GM12878 (cell line): ENCODE data around the gene NPM3. TPM values are rescaled to one million over a fixed set of nuclear protein-coding genes. Genes with fewer than 3 reads are reported as not detected.
A peak's percentile ranks its signal among the peaks of the same experiment; 100 is the strongest.

Source experiments
- ATAC-seq: fragments of 200-7000 bp; cut with Tn5 transposase; 3 replicates; pipeline ENCODE4 v1.9.1; 2020; ENCODE audit warnings: mild to moderate bottlenecking, moderate library complexity
- BruUV-seq: library from RNA; stranded (reverse); fragments of 400-500 nt; replicated peaks from 2 replicates; lab custom pipeline; 2021; lab: Mats Ljungman, UMichigan
- CTCF ChIA-PET: fragments of 300-600 bp; sonication (Branson Sonifier 250); formaldehyde crosslinking; extraction: SDS; loops from one replicate; lab custom pipeline; 2021; ENCODE audit warnings: inconsistent platforms; lab: Yijun Ruan, JAX
- POLR2A ChIA-PET: fragments of 350-600 bp; formaldehyde crosslinking; extraction: SDS; loops from one replicate; lab custom pipeline; 2021; ENCODE audit warnings: inconsistent platforms; lab: Charles Lee
- RAD21 ChIA-PET: fragments of 300-600 bp; sonication (Branson Sonifier 250); formaldehyde crosslinking; loops from one replicate; lab custom pipeline; 2023; ENCODE audit warnings: antibody characterized with exemption; ENCODE audit not compliant: unreplicated experiment; lab: Charles Lee
- SMC1A ChIA-PET: fragments of 300-600 bp; sonication (Branson Sonifier 250); formaldehyde crosslinking; loops from one replicate; lab custom pipeline; 2023; ENCODE audit not compliant: unreplicated experiment, uncharacterized antibody; lab: Charles Lee
- DNase-seq: peaks from one replicate; pipeline ENCODE4 v3.0.0-alpha.2; 2011; ENCODE audit warnings: low read depth, low spot score
- FAIRE-seq: peaks from 3 replicates; lab custom pipeline; 2011; peaks lifted over from hg19 to GRCh38; lab: Jason Lieb, UNC
- H2AFZ ChIP-seq: 2 replicates; pipeline ENCODE4 v1.6.0; 2011; ENCODE audit warnings: low read depth, low read length, control low read depth; ENCODE audit not compliant: control insufficient read depth
- H3K27ac ChIP-seq: 2 replicates; pipeline ENCODE4 v1.5.1; 2011; ENCODE audit warnings: control low read depth; ENCODE audit not compliant: control insufficient read depth, insufficient read depth
- H3K27me3 ChIP-seq, 2 experiments: replicated peaks in 1 of 2; 2 replicates each; pipeline versions ENCODE4 v1.6.0 to v1.6.1; 2011; ENCODE audit warnings: low read length in 1 of 2; ENCODE audit not compliant: control insufficient read depth in 2 of 2, insufficient read depth in 2 of 2
- H3K36me3 ChIP-seq, 2 experiments: 2 replicates each; pipeline ENCODE4 v1.5.1; 2011; ENCODE audit warnings: low read length in 1 of 2; ENCODE audit not compliant: control insufficient read depth in 2 of 2, insufficient read depth in 2 of 2
- H3K4me1 ChIP-seq: 2 replicates; pipeline ENCODE4 v1.6.1; 2011; ENCODE audit warnings: mild to moderate bottlenecking, low read length, moderate library complexity, mixed read lengths; ENCODE audit not compliant: control insufficient read depth, insufficient read depth
- H3K4me2 ChIP-seq: 2 replicates; pipeline ENCODE4 v1.6.0; 2011; ENCODE audit warnings: control low read depth; ENCODE audit not compliant: control insufficient read depth, insufficient read depth
- H3K4me3 ChIP-seq: fragments of 200-600 bp; sonication (generic); 2 replicates; pipeline ENCODE4 v1.5.1; 2016
- H3K79me2 ChIP-seq: 2 replicates; pipeline ENCODE4 v1.6.0; 2011; ENCODE audit warnings: low read length; ENCODE audit not compliant: control insufficient read depth, insufficient read depth
- H3K9ac ChIP-seq: 2 replicates; pipeline ENCODE4 v1.8.0; 2011; ENCODE audit warnings: low read length, control low read depth, mixed read lengths; ENCODE audit not compliant: control insufficient read depth, insufficient read depth
- H3K9me3 ChIP-seq: replicated peaks from 3 replicates; pipeline ENCODE4 v1.5.1; 2011; ENCODE audit warnings: mild to moderate bottlenecking, low read length; ENCODE audit not compliant: control insufficient read depth, insufficient read depth
- H4K20me1 ChIP-seq: 2 replicates; pipeline ENCODE4 v1.6.0; 2011; ENCODE audit not compliant: control insufficient read depth, insufficient read depth
- HDAC6 ChIP-seq: fragments of 200-600 bp; sonication (generic); IDR thresholded peaks from one replicate; pipeline ENCODE4 v1.8.0; 2017; ENCODE audit warnings: antibody characterized with exemption; ENCODE audit not compliant: unreplicated experiment
- IKZF2 ChIP-seq, 2 experiments: fragments of 450-650 bp; IDR thresholded peaks; 2 replicates each; pipeline ENCODE4 v1.6.1; 2017; ENCODE audit warnings: mild to moderate bottlenecking in 2 of 2, moderate library complexity in 2 of 2
- LARP7 ChIP-seq: fragments of 450-650 bp; IDR thresholded peaks from 2 replicates; pipeline ENCODE4 v1.6.1; 2017; ENCODE audit warnings: mild to moderate bottlenecking
- NFYB ChIP-seq: IDR thresholded peaks from 2 replicates; pipeline ENCODE4 v1.6.1; 2011; ENCODE audit warnings: low read depth, mild to moderate bottlenecking, low read length, improper control_type of control experiment, moderate library complexity; ENCODE audit not compliant: insufficient read depth
- NKRF ChIP-seq: fragments of 450-650 bp; conservative IDR thresholded peaks from 2 replicates; pipeline ENCODE4 v1.6.1; 2017; ENCODE audit warnings: mild to moderate bottlenecking, moderate library complexity
- PAX8 ChIP-seq: fragments of 450-650 bp; IDR thresholded peaks from 2 replicates; pipeline ENCODE4 v1.6.1; 2017; ENCODE audit warnings: mild to moderate bottlenecking, moderate library complexity
- POLR2A ChIP-seq: IDR thresholded peaks from 2 replicates; pipeline ENCODE4 v1.6.1; 2011; ENCODE audit warnings: low read depth, mild to moderate bottlenecking, low read length
- RELB ChIP-seq: fragments of 450-650 bp; IDR thresholded peaks from 2 replicates; pipeline ENCODE4 v1.6.1; 2017; ENCODE audit warnings: low read depth, mild to moderate bottlenecking, moderate library complexity
- STAT3 ChIP-seq: IDR thresholded peaks from 2 replicates; pipeline ENCODE4 v1.6.1; 2011; ENCODE audit warnings: low read depth, low read length, improper control_type of control experiment
- WRNIP1 ChIP-seq: IDR thresholded peaks from 2 replicates; pipeline ENCODE4 v1.6.1; 2011; ENCODE audit warnings: low read depth, low read length, improper control_type of control experiment, borderline replicate concordance
- ZBED1 ChIP-seq: IDR thresholded peaks from 2 replicates; pipeline ENCODE4 v1.6.1; 2016; ENCODE audit warnings: borderline replicate concordance
- ZNF24 ChIP-seq: fragments of 450-650 bp; IDR thresholded peaks from 2 replicates; pipeline ENCODE4 v1.6.1; 2017; ENCODE audit warnings: antibody characterized with exemption, mild to moderate bottlenecking
- ZNF384 ChIP-seq: IDR thresholded peaks from 2 replicates; pipeline ENCODE4 v1.6.1; 2012; ENCODE audit warnings: low read depth, mild to moderate bottlenecking, low read length, improper control_type of control experiment, borderline replicate concordance
- ZNF622 ChIP-seq: fragments of 450-650 bp; IDR thresholded peaks from 2 replicates; pipeline ENCODE4 v1.6.1; 2017; ENCODE audit warnings: mild to moderate bottlenecking, inconsistent platforms
- WGBS: methylation state at CpG from one replicate; pipeline ENCODE4 v1.1.6; 2016; ENCODE audit warnings: low lambda C conversion rate; ENCODE audit not compliant: insufficient replicate concordance, insufficient coverage; ENCODE audit errors: missing lambda C conversion rate; 5-methylcytosine and 5-hydroxymethylcytosine counted together
- in situ Hi-C: fragments of 300-500 bp; cut with MboI; formaldehyde crosslinking; loops from 9 replicates; pipeline ENCODE4 v1.14.3; 2018; ENCODE audit warnings: mixed read lengths
- intact Hi-C: fragments of 100-400 bp; cut with micrococcal nuclease; formaldehyde crosslinking; loops from one replicate; pipeline ENCODE4 v1.14.2; 2022; ENCODE audit not compliant: unreplicated experiment
- polyA plus RNA-seq, 11 experiments: library from polyadenylated mRNA; depleted of rRNA in 4 of 11; unstranded in 6 of 11; stranded (reverse) in 5 of 11; fragments of >200 nt; fragmentation: Nextera tagmentation in 4 of 11; fragmentation: Illumina TruSeq in 1 of 11; extraction: Ambion mirVana in 4 of 11; extraction: Trizol in 1 of 11; gene quantifications; 1 replicate in 1 of 11; 2 replicates in 10 of 11; pipeline versions ENCODE4 v1.2.1 to v1.2.3, GENCODE V29; 2011 to 2016; ENCODE audit warnings: inconsistent platforms in 2 of 11, missing spikeins in 2 of 11, low read depth in 1 of 11
- total RNA-seq, 4 experiments: library from RNA; depleted of rRNA in 3 of 4; stranded (reverse); fragments of >200 nt in 3 of 4; fragmentation: Illumina TruSeq in 1 of 4; extraction: Trizol in 1 of 4; gene quantifications; 2 replicates each; pipeline versions ENCODE4 v1.2.1 to v1.2.3, GENCODE V29; 2013 to 2021

Gene NPM3
- total and polyA plus RNA-seq, 10 of the 15 experiments (the other 5 are each of a cell fraction or from before 2014, with no cell fraction given), result 13.0 to 171 (median 93.3) TPM

DNA sequence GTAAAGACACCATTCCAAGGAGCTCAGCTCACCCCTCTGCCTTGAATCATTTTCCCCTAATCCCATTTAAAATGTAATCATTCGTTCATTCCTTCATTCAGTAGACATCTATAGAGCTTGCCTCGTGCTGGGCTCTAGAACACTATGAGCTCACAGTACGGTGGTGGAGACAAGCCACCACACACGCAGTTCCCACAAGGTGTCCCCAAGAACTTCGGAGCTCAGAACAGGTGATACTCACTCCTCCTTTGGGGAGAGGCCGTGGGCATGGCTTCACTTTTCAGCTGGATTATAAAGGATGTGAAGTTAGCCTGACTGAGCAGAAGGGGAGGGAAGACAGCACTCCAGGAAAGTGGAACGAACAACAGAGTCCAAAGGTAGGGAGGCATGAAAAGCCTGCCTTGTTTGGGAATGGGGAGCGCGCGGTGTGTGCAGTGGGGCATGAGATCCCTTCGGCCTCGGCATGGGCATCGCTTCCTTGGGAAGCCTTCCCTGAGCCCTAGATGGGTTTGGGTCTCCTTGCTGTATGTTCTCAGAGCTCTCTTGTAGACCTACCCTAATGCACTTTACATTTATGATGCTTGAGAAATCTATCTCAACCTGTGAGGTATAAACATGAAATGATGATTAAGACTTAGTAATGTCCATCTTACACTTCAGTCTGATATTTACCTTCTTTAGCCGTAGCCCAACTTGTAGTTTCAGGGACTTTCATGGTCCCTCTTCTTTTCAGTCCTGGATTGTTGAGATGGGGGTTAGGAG is 35.8 kb upstream of the NPM3 start:
- Histone ChIP-seq H3K4me2 (peak overlapping the region; percentile 95), H3K27ac (peak overlapping the region; percentile 95), H3K9me3 (no peaks in the 10 kb centered on the region), H2AFZ (peak overlapping the region; percentile 81), H3K27me3 (no peaks in the 10 kb centered on the region), H3K79me2 (peaks cover 55% of the 10 kb centered on the region), H3K4me3 (peak overlapping the region; percentile 64), H3K9ac (peak overlapping the region; percentile 96), H3K36me3 (peaks cover 0 to 4% of the 10 kb centered on the region in 2 experiments; a peak in 1 of 4 replicates), H4K20me1 (peaks cover 13% of the 10 kb centered on the region; the same call in 1 of the 2 replicates), H3K4me1 (peaks cover 10% of the 10 kb centered on the region; the same call in 1 of the 2 replicates)
- ATAC-seq, result peak; percentile 43
- no peak for DNase-seq
- ChIA-PET CTCF (interaction anchor here (0.6 to 4.0 kb wide), 8 partner anchors 14 to 196 kb away, joined by 3 to 31 read pairs (median 8); no protein-coding TSS in a partner anchor), RAD21 (interaction anchor here (1.0 to 3.0 kb wide), 9 partner anchors 10 to 191 kb away, joined by 3 to 19 read pairs (median 5); partner anchors contain the start of gene KCNIP2), POLR2A (interaction anchor here (0.5 to 2.6 kb wide), 21 partner anchors 10 to 868 kb away, joined by 3 to 33 read pairs (median 4); partner anchors contain the start of genes ARMH3, KCNIP2, NFKB2 and NOLC1), SMC1A (interaction anchor here (0.7 to 2.4 kb wide), 15 partner anchors 8 to 352 kb away, joined by 3 to 13 read pairs (median 4); partner anchors contain the start of gene ARMH3)
- no peak for FAIRE-seq
- WGBS, result 31% methylated on average over 14 of the region's 14 CpGs
- intact Hi-C loops (loop anchor here (1.0 kb wide), 1 partner anchor 11 kb away; no protein-coding TSS in a partner anchor), in situ Hi-C loops (no loop called here)
- TSS peak; percentile 92 for BruUV-seq
- 0 out of 2 replicates have a peak, but pooled peaks have one; percentile 17 for TF ChIP-seq NKRF
- TF ChIP-seq NFYB, result peak; percentile 7; the same call in 1 of the 2 replicates
- 0 out of 4 replicates have a peak, but pooled peaks of 1 of the 2 experiments have one; percentile 22 for TF ChIP-seq IKZF2 (IDR thresholded peaks at IDR 0.05)
- no peak for TF ChIP-seq HDAC6
- peak; percentile 97 for TF ChIP-seq ZNF24
- no peak for TF ChIP-seq ZNF622
- TF ChIP-seq LARP7, result 0 out of 2 replicates have a peak, but pooled peaks have one; percentile 23
- peak; percentile 47 for TF ChIP-seq POLR2A
- TF ChIP-seq WRNIP1, result peak; percentile 38; the same call in 1 of the 2 replicates
- 0 out of 2 replicates have a peak, but pooled peaks have one; percentile 14 for TF ChIP-seq STAT3
- TF ChIP-seq PAX8, result no peak
- no peak for TF ChIP-seq ZNF384
- TF ChIP-seq ZBED1, result no peak
- no peak for TF ChIP-seq RELB
